CD4-positive, alpha-beta T cell treated with Interferon gamma for 1 hour (primary cell): ENCODE results near the gene ALKBH4.

Experiments
- DNase-seq: peaks from one replicate; pipeline ENCODE4 v3.0.0-alpha.2; 2020

Gene ALKBH4

DNA sequence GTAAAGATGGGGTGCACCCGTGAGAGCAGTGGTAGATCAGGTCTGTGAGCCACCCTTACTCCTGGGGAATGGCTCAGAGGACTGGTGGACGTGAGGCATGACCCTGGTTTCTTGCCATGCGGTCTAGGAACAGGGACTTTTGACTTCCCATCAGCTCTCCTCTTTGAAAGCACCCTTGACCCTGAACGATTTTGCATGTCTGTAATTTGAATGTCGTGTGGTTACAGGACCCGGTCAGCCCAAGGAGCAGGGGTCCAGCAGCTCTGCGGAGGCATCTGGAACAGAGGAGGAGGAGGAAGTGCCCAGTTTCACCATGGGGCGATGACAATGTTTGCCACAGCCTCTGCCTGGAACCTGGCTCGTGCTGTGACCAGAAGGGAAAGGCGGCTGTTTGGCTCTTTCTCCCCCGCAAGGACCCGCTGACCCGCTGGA is 39.9 kb downstream of the ALKBH4 start:
- peak; percentile 32 for DNase-seq

DNA sequence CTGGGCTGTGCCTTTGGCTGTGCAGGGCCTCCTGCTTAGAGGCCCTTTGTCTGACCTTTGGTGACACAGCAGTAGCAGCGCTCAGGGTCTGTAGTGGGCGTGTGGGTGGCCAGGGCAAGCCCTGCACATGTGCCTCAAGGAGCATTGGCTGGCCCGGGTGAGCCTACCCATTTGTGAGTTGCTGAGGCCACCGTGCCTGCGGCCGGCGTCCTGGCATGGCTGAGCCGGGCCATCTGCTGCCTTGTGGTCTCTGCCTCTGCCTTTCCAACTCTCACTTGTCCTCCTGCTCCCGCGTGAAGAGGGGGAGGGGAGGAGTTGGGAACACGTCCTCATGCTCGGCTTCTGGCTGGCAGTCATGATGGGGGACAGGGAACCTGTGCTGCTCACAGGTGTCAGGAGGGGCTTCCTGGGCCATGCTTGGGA is 40.5 kb downstream of the ALKBH4 start:
- no peak for DNase-seq

DNA sequence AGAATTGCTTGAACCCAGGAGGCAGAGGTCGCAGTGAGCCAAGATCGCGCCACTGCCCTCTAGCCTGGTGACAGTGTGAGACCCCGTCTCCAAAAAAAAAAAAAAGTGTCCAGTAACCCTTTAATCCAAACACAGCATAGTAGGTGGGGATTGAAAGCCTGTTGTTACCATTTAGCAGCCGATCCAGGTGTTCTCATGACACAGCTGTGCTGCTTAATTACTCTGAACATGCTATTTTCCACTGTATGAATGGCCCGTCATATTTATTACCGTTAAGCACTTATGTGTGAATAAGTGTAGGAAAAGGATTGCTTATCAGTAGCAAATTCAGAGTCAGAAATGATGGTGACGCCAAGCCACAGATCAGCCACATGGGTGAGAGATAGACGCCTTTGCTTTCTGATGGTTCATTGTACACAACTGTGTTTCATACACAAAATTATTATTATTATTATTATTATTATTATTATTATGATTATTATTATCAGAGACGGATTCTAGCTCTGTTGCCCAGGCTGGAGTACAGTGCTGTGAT is 42.9 kb downstream of the ALKBH4 start:
- DNase-seq: no peak

DNA sequence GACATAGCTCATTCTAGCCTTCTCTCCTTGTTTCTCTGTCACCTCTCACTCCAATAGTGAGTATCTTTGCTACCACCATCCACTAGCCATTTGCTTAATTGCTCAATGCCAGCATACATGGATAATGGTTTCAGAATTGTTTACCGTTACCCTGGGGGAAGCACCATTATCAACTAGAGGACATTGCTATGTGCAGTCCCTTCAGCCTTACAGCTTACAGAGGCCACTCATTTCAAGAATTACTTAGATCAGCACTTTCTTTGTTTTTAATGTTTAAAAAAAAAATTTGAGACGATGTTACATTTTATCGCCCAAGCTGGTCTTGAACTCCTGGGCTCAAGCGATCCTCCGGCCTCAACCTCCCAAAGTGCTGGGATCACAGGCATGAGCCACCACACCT is 46.1 kb downstream of the ALKBH4 start:
- DNase-seq: no peak

DNA sequence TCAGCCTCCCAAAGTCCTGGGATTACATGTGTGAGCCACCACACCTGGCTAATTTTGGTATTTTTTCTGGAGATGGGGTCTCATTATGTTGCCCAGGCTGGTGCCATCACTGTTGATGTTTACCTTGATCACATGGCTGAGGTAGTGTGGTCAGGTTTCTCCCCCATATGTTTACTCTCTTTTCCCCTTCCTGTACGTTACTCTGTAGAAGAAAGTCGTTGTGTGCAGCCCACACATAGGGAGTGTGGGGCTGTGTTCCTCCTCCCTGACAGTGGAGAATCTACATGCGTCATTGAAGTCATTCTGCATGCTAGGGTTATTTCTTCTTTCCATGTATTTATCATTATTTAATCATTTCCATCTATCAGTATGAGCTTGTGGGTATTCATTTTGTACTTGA is 47.6 kb downstream of the ALKBH4 start:
- peak; percentile 30 for DNase-seq

DNA sequence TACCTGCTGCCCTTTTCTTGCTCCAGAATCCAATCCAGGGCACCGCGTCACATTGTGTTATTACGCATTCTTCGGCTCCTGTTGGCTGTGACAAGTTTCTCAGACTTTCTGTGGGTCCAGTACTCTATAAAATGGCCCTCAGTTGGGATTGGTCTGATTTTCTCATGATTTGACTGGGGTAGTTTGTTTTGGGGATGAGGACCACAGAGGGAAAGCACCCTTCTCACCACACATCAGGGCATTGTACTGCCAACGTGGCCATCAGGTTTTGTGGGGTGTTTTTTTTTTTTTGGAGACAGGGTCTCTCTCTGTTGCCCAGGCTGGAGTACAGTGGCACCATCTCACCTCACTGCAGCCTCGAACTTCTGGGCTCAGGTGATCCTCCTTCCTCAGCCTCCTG is 48.3 kb downstream of the ALKBH4 start:
- DNase-seq: no peak

DNA sequence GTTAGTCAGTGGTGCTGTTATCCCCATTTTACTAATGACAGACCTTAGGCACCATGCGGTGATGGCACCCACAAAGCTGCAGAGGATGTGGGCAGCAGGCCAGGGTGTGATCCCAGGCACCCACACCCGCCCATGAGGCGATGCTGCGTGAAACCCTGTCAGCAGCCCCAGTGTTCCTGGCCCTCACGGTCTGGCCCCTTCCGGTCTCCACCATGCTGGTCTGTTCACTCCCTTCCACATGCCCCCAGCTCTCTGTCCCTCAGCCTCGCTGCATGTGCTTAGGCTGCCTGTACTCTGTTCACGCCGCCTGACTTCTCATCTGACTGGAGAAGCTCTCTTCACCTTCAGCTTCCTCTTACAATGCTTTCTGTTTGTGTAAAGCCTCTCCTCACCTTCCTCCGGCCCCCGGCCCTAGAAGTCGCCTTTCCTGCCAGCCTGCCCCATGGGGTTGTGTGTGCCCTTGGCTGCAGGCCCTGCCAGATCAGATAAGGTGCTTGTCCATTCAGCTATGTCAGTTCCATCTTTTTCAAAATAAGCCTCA is 48.9 kb downstream of the ALKBH4 start:
- DNase-seq: peak; percentile 60

DNA sequence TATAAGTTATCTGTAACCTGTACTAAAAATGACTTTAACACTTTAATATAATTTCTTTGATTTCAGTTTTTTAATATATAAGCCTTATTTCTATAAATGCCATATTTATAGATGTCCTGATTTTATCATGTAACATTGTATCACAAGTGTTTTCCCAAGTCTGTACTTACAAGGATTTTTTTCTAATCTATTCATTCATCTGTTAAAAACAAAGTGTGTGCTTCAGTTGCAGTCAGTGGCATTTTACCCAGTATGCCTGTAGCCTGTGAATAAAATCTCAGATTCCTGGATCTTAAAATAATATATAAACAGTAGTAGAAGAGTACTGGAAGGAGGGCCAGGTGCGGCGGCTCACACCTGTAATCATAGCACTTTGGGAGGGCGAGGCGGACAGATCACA is 51.1 kb downstream of the ALKBH4 start:
- no peak for DNase-seq

DNA sequence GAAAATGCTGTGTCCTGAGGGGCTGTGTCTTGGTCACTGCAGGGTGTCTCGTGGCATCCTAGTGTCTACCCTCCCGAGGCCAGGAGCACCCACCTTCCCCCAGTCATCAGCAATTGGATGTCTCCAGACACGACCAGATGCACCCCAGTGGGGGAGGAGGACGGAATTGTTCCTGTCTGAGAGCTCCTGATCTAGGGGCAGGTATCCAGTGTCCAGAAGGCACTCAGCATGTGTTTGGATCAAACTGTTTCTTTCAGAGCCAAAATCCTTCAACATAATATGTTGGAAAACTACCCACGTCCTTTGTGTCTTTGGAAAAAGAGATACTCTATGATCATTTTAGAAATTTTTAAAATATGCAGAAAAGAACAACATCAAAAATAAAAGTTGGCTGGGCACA is 51.6 kb downstream of the ALKBH4 start:
- no peak for DNase-seq

DNA sequence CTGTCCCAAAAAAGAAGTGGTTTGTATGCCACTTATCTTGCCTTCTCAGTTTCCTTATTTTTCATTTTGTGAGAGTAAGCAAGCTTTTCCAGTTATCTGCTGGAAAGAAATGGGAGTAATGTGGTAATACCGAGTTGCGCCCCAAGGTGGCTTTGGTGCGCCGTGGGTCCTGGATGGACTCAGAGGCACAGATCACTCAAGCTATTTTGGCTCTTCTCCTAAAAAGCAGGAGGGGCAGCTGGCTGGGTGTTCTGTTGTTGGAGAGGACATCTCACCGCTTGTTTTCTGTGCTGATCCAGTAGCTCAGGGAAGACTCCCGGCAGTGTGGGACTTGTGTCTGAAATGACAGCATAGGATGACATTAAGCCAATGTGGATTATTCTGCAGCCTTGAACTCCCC is 52.1 kb downstream of the ALKBH4 start:
- peak; percentile 52 for DNase-seq

DNA sequence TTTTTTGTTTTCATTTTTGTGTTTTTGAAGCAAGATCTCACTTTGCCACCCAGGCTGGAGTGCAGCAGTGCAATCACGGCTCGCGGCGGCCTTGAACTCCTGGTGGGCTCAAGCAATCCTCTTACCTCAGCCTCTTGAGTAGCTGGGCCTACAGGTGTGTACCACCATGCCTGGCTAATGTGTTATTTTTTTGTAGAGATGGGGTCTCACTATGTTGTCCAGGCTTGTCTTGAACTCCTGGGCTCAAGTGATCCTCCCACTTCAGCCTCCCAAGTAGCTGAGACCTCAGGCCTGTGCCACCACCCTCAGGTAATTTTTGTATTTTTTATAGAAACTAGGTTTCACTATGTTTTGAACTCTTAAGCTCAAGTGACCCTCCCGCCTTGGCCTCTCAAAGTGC is 53.7 kb downstream of the ALKBH4 start:
- no peak for DNase-seq

DNA sequence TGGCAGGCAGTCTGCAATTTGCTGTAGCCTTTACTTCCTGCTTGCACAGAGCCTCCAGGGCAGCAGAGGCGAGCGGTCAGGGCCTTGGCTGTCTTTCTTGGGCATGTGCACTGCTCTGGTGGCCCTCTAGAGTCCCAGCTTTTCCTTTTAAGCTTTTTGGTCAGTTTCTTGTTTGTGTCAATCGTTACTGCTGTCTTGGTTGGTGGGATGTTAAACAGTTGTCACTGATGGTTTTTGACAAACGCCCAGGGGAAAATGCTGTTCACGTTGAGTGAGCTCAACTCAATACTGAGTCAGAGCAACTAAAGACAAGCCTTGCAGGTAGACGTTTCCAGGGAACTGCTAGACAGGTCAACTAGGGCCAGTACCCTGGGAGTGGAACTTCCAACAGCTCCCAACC is 54.5 kb downstream of the ALKBH4 start:
- no peak for DNase-seq

DNA sequence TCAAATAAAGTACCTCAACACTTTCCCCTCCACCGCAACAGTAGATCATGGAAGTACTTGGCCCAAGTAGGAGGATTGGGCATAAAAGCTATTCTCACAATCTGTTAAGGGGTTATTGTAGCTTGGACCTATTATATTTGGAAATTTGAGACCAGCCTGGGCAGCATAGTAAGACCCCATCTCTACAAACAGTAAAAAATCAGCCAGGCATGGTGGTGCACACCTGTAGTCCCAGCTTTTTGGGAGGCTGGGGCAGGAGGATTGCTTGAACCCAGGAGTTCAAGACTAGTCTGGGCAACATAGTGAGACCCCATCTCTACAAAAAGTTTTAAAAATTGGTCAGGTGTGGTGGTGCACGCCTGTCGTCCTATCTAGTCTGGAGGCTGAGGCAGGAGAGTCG is 55.3 kb downstream of the ALKBH4 start:
- DNase-seq: no peak

DNA sequence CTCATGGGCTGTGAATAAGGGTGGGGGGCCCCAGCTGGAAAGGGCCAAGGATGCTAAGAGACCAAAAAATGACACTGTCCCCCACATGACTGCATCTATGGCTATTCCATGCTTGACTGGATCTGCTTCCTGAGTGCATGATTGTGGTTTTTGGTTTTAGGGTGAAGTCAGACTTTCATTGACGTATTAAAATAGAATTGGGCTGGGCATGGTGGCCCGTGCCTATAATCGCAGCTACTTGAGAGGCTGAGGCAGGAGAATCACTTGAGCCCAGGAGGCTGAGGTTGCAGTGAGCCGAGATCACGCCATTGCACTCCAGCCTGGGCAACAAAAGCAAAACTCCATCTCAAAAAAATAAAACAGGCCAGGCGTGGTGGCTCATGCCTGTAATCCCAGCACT is 56.1 kb downstream of the ALKBH4 start:
- DNase-seq: peak; percentile 25

DNA sequence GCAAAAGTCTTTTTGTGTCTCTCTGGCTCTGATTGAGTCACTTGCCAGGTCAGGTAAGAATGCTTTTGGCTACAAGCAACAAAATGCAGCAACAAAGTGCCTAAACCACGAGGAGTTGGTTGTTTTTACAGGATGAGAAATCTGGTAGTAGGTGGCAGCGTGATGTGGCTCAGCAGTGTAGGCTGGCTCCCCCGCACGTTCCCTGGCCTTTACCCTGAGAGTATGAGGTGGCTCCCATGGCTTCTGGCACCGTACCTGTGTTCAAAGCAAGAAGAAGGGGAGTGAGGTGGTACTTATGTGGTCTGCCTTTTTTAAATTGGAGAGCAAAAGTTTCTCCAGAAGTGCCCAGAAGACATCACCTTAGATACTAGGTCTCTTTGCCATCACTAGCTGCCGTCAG is 56.8 kb downstream of the ALKBH4 start:
- DNase-seq: no peak
